Stimulated activated memory B cell treated with anti-CD40 and anti-IgM and Interleukin-4, amounts not matched to agents 10 μg/mL and 1 μg/mL and 100 μg/mL, for 72 hours (primary cell): ENCODE data around the gene TMCO5A.

ENCODE experiments used
- ATAC-seq: fragments of 150-1000 bp; cut with Tn5 transposase; 2 replicates; pipeline ENCODE4 v1.10.0; 2021
- H3K27ac Mint-ChIP-seq: one replicate; pipeline ENCODE4 v1.8.0; 2022; ENCODE audit warnings: mild to moderate bottlenecking, mixed read lengths
- H3K27me3 Mint-ChIP-seq: one replicate; pipeline ENCODE4 v1.8.0; 2022; ENCODE audit warnings: mixed read lengths
- H3K36me3 Mint-ChIP-seq: one replicate; pipeline ENCODE4 v1.8.0; 2022; ENCODE audit warnings: mixed read lengths
- H3K4me1 Mint-ChIP-seq: one replicate; pipeline ENCODE4 v1.8.0; 2022; ENCODE audit warnings: mixed read lengths
- H3K4me3 Mint-ChIP-seq: one replicate; pipeline ENCODE4 v1.8.0; 2022; ENCODE audit warnings: mild to moderate bottlenecking, moderate library complexity, mixed read lengths
- H3K9me3 Mint-ChIP-seq: one replicate; pipeline ENCODE4 v1.8.0; 2022; ENCODE audit warnings: mixed read lengths

The TMCO5A gene

GRCh38 chr15:37934340-37934739 is at the start of gene TMCO5A:
TMCO5A (plus strand) TSS chr15:37934640; CDS start chr15:37936324, 1,684 bp downstream.
- no peak within 1 kb of the TSS for H3K4me3 Mint-ChIP-seq
- no peaks in the 10 kb centered on the region for H3K36me3 Mint-ChIP-seq
- H3K27me3 Mint-ChIP-seq = no peaks in the 10 kb centered on the region
- no peaks in the 10 kb centered on the region for H3K4me1 Mint-ChIP-seq
- ATAC-seq = no peak
- H3K27ac Mint-ChIP-seq = no peak within 1 kb of the TSS
- H3K9me3 Mint-ChIP-seq = no peaks in the 10 kb centered on the region

- Mint-ChIP-seq H3K9me3 (no peaks in the 10 kb centered on the region), H3K27me3 (peaks cover 11% of the 10 kb centered on the region), H3K4me1 (no peaks in the 10 kb centered on the region), H3K4me3 (no peak overlapping the region), H3K36me3 (no peaks in the 10 kb centered on the region), H3K27ac (no peak overlapping the region)
- no peak for ATAC-seq
Measured at GRCh38 chr15:37885651-37886050, 48.8 kb upstream of the TMCO5A start.

- Mint-ChIP-seq H3K4me3 (no peak overlapping the region), H3K36me3 (no peaks in the 10 kb centered on the region)
- ATAC-seq = no peak
Measured at GRCh38 chr15:37888356-37888755, 46.1 kb upstream of the TMCO5A start.

GRCh38 chr15:37891766-37892368 is 42.6 kb upstream of the TMCO5A start:
- Mint-ChIP-seq H3K4me3 (no peak overlapping the region), H3K36me3 (no peaks in the 10 kb centered on the region), H3K9me3 (no peaks in the 10 kb centered on the region), H3K4me1 (no peaks in the 10 kb centered on the region), H3K27ac (no peak overlapping the region), H3K27me3 (no peaks in the 10 kb centered on the region)
- no peak for ATAC-seq

More at GRCh38 chr15:37888356-37888755, 46.1 kb upstream of the TMCO5A start:
- Mint-ChIP-seq H3K4me1 (no peaks in the 10 kb centered on the region), H3K9me3 (no peaks in the 10 kb centered on the region), H3K27me3 (no peaks in the 10 kb centered on the region), H3K27ac (no peak overlapping the region)

- no peak overlapping the region for H3K27ac Mint-ChIP-seq
- no peak overlapping the region for H3K4me3 Mint-ChIP-seq
- no peaks in the 10 kb centered on the region for H3K27me3 Mint-ChIP-seq
- H3K4me1 Mint-ChIP-seq = no peaks in the 10 kb centered on the region
- no peak for ATAC-seq
- no peaks in the 10 kb centered on the region for H3K9me3 Mint-ChIP-seq
- no peaks in the 10 kb centered on the region for H3K36me3 Mint-ChIP-seq
Measured at GRCh38 chr15:37893309-37893708, 41.1 kb upstream of the TMCO5A start.

- Mint-ChIP-seq H3K27me3 (no peaks in the 10 kb centered on the region), H3K27ac (no peak overlapping the region), H3K9me3 (no peaks in the 10 kb centered on the region), H3K36me3 (no peaks in the 10 kb centered on the region), H3K4me3 (no peak overlapping the region), H3K4me1 (no peaks in the 10 kb centered on the region)
- ATAC-seq = no peak
Measured at GRCh38 chr15:37898362-37898761, 36.1 kb upstream of the TMCO5A start.

- no peaks in the 10 kb centered on the region for H3K27me3 Mint-ChIP-seq
- no peak for ATAC-seq
- no peak overlapping the region for H3K4me3 Mint-ChIP-seq
- H3K4me1 Mint-ChIP-seq = no peaks in the 10 kb centered on the region
- no peaks in the 10 kb centered on the region for H3K9me3 Mint-ChIP-seq
- no peak overlapping the region for H3K27ac Mint-ChIP-seq
- H3K36me3 Mint-ChIP-seq = no peaks in the 10 kb centered on the region
Measured at GRCh38 chr15:37900326-37901221, 33.9 kb upstream of the TMCO5A start.

- no peak overlapping the region for H3K27ac Mint-ChIP-seq
- no peaks in the 10 kb centered on the region for H3K4me1 Mint-ChIP-seq
- no peaks in the 10 kb centered on the region for H3K9me3 Mint-ChIP-seq
- no peaks in the 10 kb centered on the region for H3K36me3 Mint-ChIP-seq
- no peaks in the 10 kb centered on the region for H3K27me3 Mint-ChIP-seq
- ATAC-seq = no peak
- no peak overlapping the region for H3K4me3 Mint-ChIP-seq
Measured at GRCh38 chr15:37902126-37902525, 32.3 kb upstream of the TMCO5A start.

- Mint-ChIP-seq H3K9me3 (no peaks in the 10 kb centered on the region), H3K4me3 (no peak overlapping the region), H3K36me3 (no peaks in the 10 kb centered on the region), H3K27ac (no peak overlapping the region), H3K4me1 (no peaks in the 10 kb centered on the region), H3K27me3 (no peaks in the 10 kb centered on the region)
- ATAC-seq = no peak
Measured at GRCh38 chr15:37903919-37904625, 30.4 kb upstream of the TMCO5A start.

GRCh38 chr15:37907136-37907535 is 27.3 kb upstream of the TMCO5A start:
- H3K9me3 Mint-ChIP-seq = no peaks in the 10 kb centered on the region
- no peaks in the 10 kb centered on the region for H3K4me1 Mint-ChIP-seq
- no peaks in the 10 kb centered on the region for H3K27me3 Mint-ChIP-seq
- no peaks in the 10 kb centered on the region for H3K36me3 Mint-ChIP-seq
- no peak for ATAC-seq
- no peak overlapping the region for H3K27ac Mint-ChIP-seq
- H3K4me3 Mint-ChIP-seq = no peak overlapping the region

GRCh38 chr15:37921527-37922385 is 12.7 kb upstream of the TMCO5A start:
- no peaks in the 10 kb centered on the region for H3K4me1 Mint-ChIP-seq
- no peaks in the 10 kb centered on the region for H3K36me3 Mint-ChIP-seq
- H3K4me3 Mint-ChIP-seq = no peak overlapping the region
- H3K27ac Mint-ChIP-seq = no peak overlapping the region
- no peak for ATAC-seq
- H3K9me3 Mint-ChIP-seq = peaks cover 6% of the 10 kb centered on the region
- H3K27me3 Mint-ChIP-seq = peaks cover 45% of the 10 kb centered on the region

- no peak for ATAC-seq
- H3K9me3 Mint-ChIP-seq = peaks cover 9% of the 10 kb centered on the region
- H3K36me3 Mint-ChIP-seq = no peaks in the 10 kb centered on the region
- peaks cover 29% of the 10 kb centered on the region for H3K27me3 Mint-ChIP-seq
- no peak overlapping the region for H3K27ac Mint-ChIP-seq
- no peaks in the 10 kb centered on the region for H3K4me1 Mint-ChIP-seq
- H3K4me3 Mint-ChIP-seq = no peak overlapping the region
Measured at GRCh38 chr15:37926136-37926535, 8.3 kb upstream of the TMCO5A start.

GRCh38 chr15:37929238-37929637 is 5.2 kb upstream of the TMCO5A start:
- H3K27ac Mint-ChIP-seq = no peak overlapping the region
- no peaks in the 10 kb centered on the region for H3K36me3 Mint-ChIP-seq
- no peaks in the 10 kb centered on the region for H3K4me1 Mint-ChIP-seq
- peaks cover 3% of the 10 kb centered on the region for H3K9me3 Mint-ChIP-seq
- H3K27me3 Mint-ChIP-seq = peaks cover 3% of the 10 kb centered on the region
- no peak for ATAC-seq
- H3K4me3 Mint-ChIP-seq = no peak overlapping the region

GRCh38 chr15:37931321-37931720 is 3.1 kb upstream of the TMCO5A start:
- Mint-ChIP-seq H3K27me3 (no peaks in the 10 kb centered on the region), H3K9me3 (peaks cover 3% of the 10 kb centered on the region), H3K4me1 (no peaks in the 10 kb centered on the region), H3K36me3 (no peaks in the 10 kb centered on the region), H3K27ac (no peak overlapping the region), H3K4me3 (no peak overlapping the region)
- ATAC-seq = no peak

GRCh38 chr15:37931868-37932267 is 2.6 kb upstream of the TMCO5A start:
- Mint-ChIP-seq H3K27ac (no peak overlapping the region), H3K36me3 (no peaks in the 10 kb centered on the region), H3K4me3 (no peak overlapping the region), H3K9me3 (peaks cover 3% of the 10 kb centered on the region), H3K27me3 (no peaks in the 10 kb centered on the region), H3K4me1 (no peaks in the 10 kb centered on the region)
- no peak for ATAC-seq
